Measurements from ENCODE around the gene FAM181A. TPM values are rescaled to one million over a fixed set of nuclear protein-coding genes. Genes with fewer than 3 reads are reported as not detected.

Gene FAM181A
- total RNA-seq, 4 donors from 2014 or later = not detected

DNA sequence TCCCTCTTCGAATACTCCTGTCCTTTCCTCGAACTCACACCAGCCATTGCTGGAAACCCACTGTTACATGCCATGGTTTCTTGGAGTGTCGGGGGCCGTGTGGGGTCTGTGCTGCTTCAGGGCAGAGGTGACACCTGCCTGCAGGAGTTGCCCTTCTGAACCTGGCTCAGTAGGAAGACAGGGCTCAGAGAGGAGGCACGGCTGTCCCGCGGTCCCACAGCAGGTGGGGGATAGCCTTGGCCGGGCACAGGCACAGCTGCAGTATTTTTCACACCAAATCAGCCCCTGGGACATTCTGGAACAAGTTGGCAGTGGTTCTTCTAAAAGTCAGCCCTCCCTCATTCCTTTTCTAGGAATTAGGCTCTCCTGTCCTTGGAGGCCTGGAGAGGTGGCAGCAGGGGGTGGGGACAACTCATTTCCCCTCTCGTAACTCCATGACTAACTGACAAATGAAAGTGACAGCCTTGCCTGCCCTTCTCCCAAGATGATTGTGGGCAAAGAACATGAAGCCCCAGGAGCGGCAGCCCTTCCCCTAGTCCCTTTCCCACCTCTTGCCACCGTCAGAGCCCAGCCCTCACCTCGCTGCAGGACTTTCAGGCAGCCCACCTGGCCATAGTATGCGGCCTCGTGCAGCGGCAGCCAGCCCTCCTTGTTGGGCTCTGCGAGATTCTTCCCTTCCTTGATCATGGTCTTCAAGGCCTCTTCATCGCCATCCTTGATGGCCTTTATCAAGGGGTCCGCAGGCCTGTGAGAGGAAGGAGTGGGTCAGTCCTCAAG lies 26.8 kb downstream of the FAM181A start:
- Histone ChIP-seq H3K9me3 (no peaks in the 10 kb centered on the region), H3K27ac (no peak overlapping the region), H3K27me3 (no peaks in the 10 kb centered on the region), H3K4me1 (peaks cover 3% of the 10 kb centered on the region), H3K36me3 (no peaks in the 10 kb centered on the region), H3K4me3 (no peak overlapping the region)
- WGBS = 97% methylated on average over 9 of the region's 18 CpGs
- TF ChIP-seq POLR2A (IDR thresholded peaks at IDR 0.05) (no peak), EP300 (IDR thresholded peaks at IDR 0.05) (no peak), POLR2AphosphoS5 (IDR thresholded peaks at IDR 0.05) (no peak)
- TF ChIP-seq, protein P1, sequence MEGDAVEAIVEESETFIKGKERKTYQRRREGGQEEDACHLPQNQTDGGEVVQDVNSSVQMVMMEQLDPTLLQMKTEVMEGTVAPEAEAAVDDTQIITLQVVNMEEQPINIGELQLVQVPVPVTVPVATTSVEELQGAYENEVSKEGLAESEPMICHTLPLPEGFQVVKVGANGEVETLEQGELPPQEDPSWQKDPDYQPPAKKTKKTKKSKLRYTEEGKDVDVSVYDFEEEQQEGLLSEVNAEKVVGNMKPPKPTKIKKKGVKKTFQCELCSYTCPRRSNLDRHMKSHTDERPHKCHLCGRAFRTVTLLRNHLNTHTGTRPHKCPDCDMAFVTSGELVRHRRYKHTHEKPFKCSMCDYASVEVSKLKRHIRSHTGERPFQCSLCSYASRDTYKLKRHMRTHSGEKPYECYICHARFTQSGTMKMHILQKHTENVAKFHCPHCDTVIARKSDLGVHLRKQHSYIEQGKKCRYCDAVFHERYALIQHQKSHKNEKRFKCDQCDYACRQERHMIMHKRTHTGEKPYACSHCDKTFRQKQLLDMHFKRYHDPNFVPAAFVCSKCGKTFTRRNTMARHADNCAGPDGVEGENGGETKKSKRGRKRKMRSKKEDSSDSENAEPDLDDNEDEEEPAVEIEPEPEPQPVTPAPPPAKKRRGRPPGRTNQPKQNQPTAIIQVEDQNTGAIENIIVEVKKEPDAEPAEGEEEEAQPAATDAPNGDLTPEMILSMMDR (IDR thresholded peaks at IDR 0.05) = no peak
- no peak for DNase-seq (ENCODE audit: low spot score in 2 of 2)

DNA sequence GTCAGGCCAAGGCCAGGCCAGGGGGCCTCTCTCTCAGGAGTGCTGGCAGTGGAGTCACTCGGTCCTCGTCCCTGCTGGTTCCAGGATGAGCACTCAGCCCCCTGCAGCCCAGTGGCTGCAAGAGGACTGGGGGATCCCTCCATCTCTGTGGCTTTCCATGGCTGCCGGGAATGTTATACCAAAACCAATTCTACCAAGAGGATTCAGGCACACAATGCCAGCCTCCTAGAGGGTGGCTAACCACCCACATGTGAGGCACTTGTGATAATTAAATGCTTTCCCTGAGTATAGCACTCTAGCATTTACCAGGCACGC lies 27.3 kb downstream of the FAM181A start:
- no peak for DNase-seq (ENCODE audit: low spot score in 2 of 2)
- no peaks in the 10 kb centered on the region for H3K9me3 ChIP-seq
- H3K27ac ChIP-seq = no peak overlapping the region
- H3K27me3 ChIP-seq = no peaks in the 10 kb centered on the region
- H3K4me3 ChIP-seq = no peak overlapping the region
- H3K4me1 ChIP-seq = peaks cover 4% of the 10 kb centered on the region
- H3K36me3 ChIP-seq = no peaks in the 10 kb centered on the region
- TF ChIP-seq EP300 (IDR thresholded peaks at IDR 0.05) = no peak
- no peak for TF ChIP-seq POLR2AphosphoS5 (IDR thresholded peaks at IDR 0.05)
- no peak for TF ChIP-seq POLR2A (IDR thresholded peaks at IDR 0.05)
- TF ChIP-seq, protein P1 (IDR thresholded peaks at IDR 0.05) = no peak
- 94% methylated on average over 1 of the region's 4 CpGs for WGBS

DNA sequence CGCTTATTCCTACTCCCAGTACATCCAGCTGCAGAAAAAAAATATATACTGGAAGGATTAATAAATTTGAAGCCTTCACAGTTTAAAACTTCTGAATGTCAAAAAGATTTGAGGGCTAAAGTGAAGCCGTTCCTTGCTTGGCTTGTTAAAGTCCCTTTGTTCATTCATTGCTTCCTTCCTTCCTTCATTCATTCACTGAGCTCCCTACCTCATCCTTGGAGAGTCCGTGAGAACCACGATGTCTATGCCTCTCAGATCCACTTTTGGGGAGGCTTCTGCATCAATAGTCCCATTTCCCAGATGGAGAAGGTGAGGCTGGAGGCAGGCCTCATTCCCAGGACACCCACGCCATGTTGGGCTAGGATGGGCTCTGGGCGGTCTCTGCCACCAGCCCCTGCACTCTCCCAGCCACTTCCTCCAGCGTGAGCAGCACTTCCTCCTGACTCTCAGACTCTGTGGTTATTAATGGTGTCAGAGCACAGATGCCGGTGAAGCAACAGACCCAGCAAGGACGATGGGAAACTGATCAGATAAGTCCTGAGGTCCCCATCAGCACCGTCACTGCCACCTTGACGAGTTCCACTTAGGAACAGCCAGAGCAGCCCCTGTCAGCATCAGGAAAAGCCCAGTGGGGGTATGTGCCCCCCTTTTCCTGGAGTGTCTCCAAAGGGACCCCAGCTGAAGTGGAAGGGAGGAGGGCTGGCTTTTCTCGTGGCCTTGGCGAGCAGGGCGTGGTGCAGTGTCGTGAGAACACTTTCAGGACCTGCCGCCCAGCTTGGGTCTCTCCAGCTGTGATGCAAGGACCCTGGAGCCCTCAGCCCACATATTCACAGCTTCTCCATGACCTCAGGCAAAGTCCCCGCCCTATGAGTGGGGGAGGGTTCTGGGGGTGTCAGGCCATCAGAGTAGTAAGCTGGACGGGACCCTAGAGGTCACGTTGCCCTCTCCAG lies 28.0 kb downstream of the FAM181A start:
- peaks cover 8% of the 10 kb centered on the region for H3K4me1 ChIP-seq
- H3K36me3 ChIP-seq = no peaks in the 10 kb centered on the region
- H3K4me3 ChIP-seq = no peak overlapping the region

DNA sequence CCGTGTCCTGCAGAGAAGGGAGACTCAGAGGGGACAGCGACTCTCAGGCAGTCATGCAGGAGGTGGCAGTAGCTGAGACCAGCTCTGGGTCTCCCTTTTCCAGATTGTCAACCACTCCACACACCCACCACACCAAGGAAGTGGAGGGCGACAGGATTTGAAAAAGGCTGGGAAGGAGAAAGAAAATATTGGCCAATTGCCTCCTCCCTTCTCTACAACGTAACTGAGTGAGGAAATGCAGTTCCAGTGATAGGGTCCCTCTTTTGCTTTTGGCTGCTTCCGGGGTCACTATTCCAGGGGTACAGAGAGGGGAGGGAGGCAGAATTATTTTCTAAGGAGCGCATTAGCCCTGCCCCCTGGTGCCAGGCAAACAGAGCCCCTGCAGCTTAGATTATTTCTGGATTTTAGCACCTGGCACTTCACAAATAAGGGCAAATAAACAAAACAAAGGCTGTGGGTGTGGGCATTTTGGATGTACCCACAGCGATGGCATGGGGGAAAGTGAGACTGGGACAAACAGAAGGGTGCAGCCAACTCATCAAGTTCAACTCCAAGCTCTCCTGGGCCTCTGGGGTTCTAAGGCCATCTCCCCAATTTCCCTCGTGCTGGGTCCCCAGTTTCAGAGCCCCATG lies 28.8 kb downstream of the FAM181A start:
- DNase-seq (ENCODE audit: low spot score in 2 of 2) = no peak
- no peaks in the 10 kb centered on the region for H3K9me3 ChIP-seq
- TF ChIP-seq POLR2AphosphoS5 (IDR thresholded peaks at IDR 0.05) (no peak), POLR2A (IDR thresholded peaks at IDR 0.05) (no peak), EP300 (IDR thresholded peaks at IDR 0.05) (no peak)
- TF ChIP-seq, protein P1 (IDR thresholded peaks at IDR 0.05) = no peak
- H3K36me3 ChIP-seq = no peaks in the 10 kb centered on the region
- no peak overlapping the region for H3K27ac ChIP-seq
- WGBS = 53% methylated on average over 7 of the region's 8 CpGs
- no peaks in the 10 kb centered on the region for H3K27me3 ChIP-seq
- no peak overlapping the region for H3K4me3 ChIP-seq
- peaks cover 8% of the 10 kb centered on the region for H3K4me1 ChIP-seq

More for the DNA sequence above, 28.0 kb downstream of the FAM181A start:
- no peaks in the 10 kb centered on the region for H3K9me3 ChIP-seq
- TF ChIP-seq POLR2A (IDR thresholded peaks at IDR 0.05) = no peak
- no peak for DNase-seq (ENCODE audit: low spot score in 2 of 2)
- 63% methylated on average over 9 of the region's 19 CpGs for WGBS
- no peak overlapping the region for H3K27ac ChIP-seq
- no peaks in the 10 kb centered on the region for H3K27me3 ChIP-seq

DNA sequence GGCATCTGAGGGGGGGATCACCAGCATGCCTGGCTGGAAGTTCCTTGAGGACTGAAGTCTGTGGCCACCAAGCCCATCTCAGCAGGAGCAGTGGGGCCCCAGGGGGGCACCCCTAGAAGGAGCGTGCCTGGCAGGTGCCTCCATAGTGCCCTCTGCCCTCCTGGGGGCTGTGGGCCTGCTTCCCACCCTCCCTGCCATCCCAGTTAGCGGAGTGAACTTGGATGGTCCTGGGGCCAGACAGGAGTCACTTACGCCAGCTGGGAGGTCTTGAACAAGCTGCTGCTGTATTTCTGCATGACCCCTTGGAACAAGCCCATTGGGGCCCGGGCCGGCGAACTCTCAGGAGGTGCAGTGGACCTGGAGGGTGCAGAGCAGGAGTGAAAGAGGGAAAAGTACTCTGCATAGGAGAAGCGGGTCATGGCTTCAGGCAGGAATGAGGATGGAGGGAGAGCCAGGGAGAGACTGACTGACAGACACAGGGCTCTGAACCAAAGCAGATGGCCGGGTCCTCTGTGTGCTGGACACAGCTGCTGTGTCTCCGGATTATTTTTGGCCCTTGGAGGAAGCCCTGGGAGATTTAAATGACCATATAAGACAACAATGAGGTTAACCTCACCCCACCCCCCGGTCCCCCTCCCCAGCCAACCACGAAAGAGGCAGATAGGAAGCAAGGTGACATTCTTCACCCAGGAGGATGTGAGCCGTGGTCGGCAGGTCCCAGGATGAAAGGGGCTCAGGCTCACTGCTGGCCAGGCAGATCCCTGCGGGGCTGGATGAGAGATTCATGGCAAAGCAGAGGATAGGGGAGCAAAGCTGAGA lies 29.6 kb downstream of the FAM181A start:
- H3K36me3 ChIP-seq = no peaks in the 10 kb centered on the region
- H3K27ac ChIP-seq = no peak overlapping the region
- no peak overlapping the region for H3K4me3 ChIP-seq
- H3K4me1 ChIP-seq = peaks cover 8% of the 10 kb centered on the region
- DNase-seq (ENCODE audit: low spot score in 2 of 2) = no peak
- no peaks in the 10 kb centered on the region for H3K27me3 ChIP-seq
- 81% methylated on average over 12 of the region's 14 CpGs for WGBS
- no peaks in the 10 kb centered on the region for H3K9me3 ChIP-seq
- TF ChIP-seq POLR2A (IDR thresholded peaks at IDR 0.05) (no peak), POLR2AphosphoS5 (IDR thresholded peaks at IDR 0.05) (no peak), EP300 (IDR thresholded peaks at IDR 0.05) (no peak)
- TF ChIP-seq, protein P1 (IDR thresholded peaks at IDR 0.05) = no peak

All from suprapubic skin (tissue), 4 donors.